HL-60 (cell line): ENCODE data around the gene ANO10.

Experiments
- DNase-seq, 2 experiments: peaks; one replicate each; pipeline ENCODE4 v3.0.0-alpha.2; 2010 to 2020; ENCODE audit warnings: low read depth in 1 of 2, low spot score in 1 of 2
- H3K27ac ChIP-seq: fragments of 250-450 bp; sonication (Bioruptor Pico); replicated peaks from 2 replicates; pipeline ENCODE4 v1.5.1; 2020; ENCODE audit warnings: mild to moderate bottlenecking, moderate library complexity
- H3K27me3 ChIP-seq: fragments of 250-450 bp; sonication (Bioruptor Pico); 2 replicates; pipeline ENCODE4 v1.5.1; 2021; ENCODE audit warnings: mild to moderate bottlenecking, moderate library complexity; ENCODE audit not compliant: insufficient read depth, poor library complexity, severe bottlenecking
- H3K4me3 ChIP-seq: replicated peaks from 2 replicates; pipeline ENCODE4 v1.5.1; 2011; ENCODE audit warnings: mild to moderate bottlenecking, control low read depth, low read length; ENCODE audit not compliant: insufficient read depth
- CTCF ChIP-seq: IDR thresholded peaks from one replicate; pipeline ENCODE4 v1.5.1; 2011; ENCODE audit warnings: low read length, control low read depth, inconsistent platforms; ENCODE audit not compliant: insufficient read depth
- GABPA ChIP-seq: IDR thresholded peaks from 2 replicates; pipeline ENCODE4 v1.6.1; 2012; ENCODE audit warnings: low read depth
- POLR2AphosphoS5 ChIP-seq: IDR thresholded peaks from 2 replicates; pipeline ENCODE4 v1.6.1; 2012; ENCODE audit warnings: low read depth
- SPI1 ChIP-seq: IDR thresholded peaks from 2 replicates; pipeline ENCODE4 v1.6.1; 2012; ENCODE audit warnings: low read depth, mild to moderate bottlenecking, borderline replicate concordance
- TF ChIP-seq, protein P1 (sequence below): IDR thresholded peaks from 2 replicates; pipeline ENCODE4 v1.6.1; 2012; ENCODE audit warnings: low read depth; ENCODE audit not compliant: insufficient replicate concordance

The ANO10 gene

DNA sequence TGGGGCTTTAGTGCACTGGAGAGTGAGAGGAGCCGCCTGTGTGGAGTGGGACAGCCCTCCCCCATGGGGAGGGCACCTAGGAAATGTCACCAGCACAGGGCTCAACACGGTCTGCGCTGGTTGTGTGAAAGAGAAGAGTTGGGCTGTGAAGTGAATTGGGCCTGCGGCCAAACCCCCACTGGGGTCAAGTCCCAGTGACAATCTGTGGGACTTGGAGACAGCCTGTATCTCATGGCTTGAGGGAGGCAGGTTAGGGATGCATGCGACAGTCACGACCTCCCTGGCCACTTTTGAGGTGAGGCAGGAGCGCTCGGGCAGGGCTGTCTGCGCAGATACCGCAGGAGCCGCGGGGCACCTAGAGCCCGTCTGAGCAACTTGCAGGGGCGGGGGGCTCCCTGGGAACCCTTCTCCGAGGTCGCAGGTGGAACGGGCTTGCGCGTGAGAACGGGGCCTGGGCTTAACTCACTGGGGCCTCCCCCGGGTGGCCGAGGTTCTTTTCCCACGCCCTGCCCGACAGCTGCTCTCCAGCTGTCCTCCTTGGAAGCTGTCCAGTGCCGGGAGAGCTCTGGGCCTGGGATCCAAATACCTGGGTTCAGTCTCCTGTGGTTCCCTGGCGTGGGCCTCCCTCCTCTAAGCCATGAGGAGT is 258.1 kb downstream of the ANO10 start:
- no peak for DNase-seq
- TF ChIP-seq CTCF (no peak), GABPA (no peak), SPI1 (no peak), POLR2AphosphoS5 (no peak)
- TF ChIP-seq, protein P1, sequence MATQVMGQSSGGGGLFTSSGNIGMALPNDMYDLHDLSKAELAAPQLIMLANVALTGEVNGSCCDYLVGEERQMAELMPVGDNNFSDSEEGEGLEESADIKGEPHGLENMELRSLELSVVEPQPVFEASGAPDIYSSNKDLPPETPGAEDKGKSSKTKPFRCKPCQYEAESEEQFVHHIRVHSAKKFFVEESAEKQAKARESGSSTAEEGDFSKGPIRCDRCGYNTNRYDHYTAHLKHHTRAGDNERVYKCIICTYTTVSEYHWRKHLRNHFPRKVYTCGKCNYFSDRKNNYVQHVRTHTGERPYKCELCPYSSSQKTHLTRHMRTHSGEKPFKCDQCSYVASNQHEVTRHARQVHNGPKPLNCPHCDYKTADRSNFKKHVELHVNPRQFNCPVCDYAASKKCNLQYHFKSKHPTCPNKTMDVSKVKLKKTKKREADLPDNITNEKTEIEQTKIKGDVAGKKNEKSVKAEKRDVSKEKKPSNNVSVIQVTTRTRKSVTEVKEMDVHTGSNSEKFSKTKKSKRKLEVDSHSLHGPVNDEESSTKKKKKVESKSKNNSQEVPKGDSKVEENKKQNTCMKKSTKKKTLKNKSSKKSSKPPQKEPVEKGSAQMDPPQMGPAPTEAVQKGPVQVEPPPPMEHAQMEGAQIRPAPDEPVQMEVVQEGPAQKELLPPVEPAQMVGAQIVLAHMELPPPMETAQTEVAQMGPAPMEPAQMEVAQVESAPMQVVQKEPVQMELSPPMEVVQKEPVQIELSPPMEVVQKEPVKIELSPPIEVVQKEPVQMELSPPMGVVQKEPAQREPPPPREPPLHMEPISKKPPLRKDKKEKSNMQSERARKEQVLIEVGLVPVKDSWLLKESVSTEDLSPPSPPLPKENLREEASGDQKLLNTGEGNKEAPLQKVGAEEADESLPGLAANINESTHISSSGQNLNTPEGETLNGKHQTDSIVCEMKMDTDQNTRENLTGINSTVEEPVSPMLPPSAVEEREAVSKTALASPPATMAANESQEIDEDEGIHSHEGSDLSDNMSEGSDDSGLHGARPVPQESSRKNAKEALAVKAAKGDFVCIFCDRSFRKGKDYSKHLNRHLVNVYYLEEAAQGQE = no peak
- Histone ChIP-seq H3K27ac (no peak overlapping the region), H3K4me3 (no peak overlapping the region), H3K27me3 (no peaks in the 10 kb centered on the region)

DNA sequence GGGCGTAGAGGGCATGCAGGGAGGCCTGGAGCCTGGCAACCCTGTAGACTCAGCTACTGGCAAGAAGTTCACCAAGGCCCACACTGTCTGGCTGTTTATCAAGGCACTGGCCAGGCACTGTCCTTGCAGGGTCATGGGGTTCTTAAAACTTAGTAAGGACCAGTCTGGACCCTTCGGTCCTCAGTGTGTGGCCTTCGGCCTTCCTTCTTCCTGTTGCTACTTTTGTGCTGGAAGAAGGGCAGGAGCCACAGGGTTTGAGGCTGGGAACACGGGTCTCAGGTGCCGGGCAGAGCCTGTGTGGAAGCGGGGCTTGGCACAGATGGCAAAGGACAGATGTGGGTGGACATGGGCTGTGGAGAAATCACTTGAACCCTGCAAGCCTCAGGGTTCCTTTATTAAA is 258.9 kb downstream of the ANO10 start:
- H3K27me3 ChIP-seq = no peaks in the 10 kb centered on the region
- DNase-seq = no peak
- no peak overlapping the region for H3K27ac ChIP-seq
- H3K4me3 ChIP-seq = no peak overlapping the region
- TF ChIP-seq CTCF = no peak
- no peak for TF ChIP-seq SPI1
- TF ChIP-seq GABPA = no peak
- TF ChIP-seq, protein P1 = no peak
- no peak for TF ChIP-seq POLR2AphosphoS5

DNA sequence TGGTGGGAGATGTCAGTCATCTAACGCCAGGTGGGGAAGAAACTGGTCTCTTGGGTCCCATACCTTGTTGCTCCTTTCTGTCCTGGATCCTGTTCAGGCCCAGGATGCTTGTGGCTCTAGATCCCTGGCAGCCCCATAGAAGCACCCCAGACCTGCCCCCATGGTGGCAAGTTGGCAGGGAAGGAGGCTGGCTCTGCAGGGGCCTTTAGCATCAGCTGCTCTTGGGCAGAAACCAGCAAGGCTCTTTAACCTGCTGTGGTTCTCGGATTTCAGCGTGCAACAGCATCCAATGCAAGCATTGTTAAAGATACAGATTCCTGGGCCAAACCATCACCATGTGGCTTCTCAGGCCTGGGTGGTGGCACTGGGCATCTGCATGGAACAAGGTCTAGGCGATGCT is 259.6 kb downstream of the ANO10 start:
- no peak overlapping the region for H3K27ac ChIP-seq
- TF ChIP-seq SPI1 (no peak), CTCF (no peak), GABPA (no peak), POLR2AphosphoS5 (no peak)
- TF ChIP-seq, protein P1 = no peak
- H3K4me3 ChIP-seq = no peak overlapping the region
- no peaks in the 10 kb centered on the region for H3K27me3 ChIP-seq
- DNase-seq = no peak
